SKM-1 treated with dmso at 0.1 percent for 144 hours (cell line): Measurements from ENCODE around the gene NUDT14.

ENCODE experiments used
- DNase-seq: peaks from one replicate; lab custom pipeline; 2025; ENCODE audit not compliant: unreplicated experiment; lab: John Stamatoyannopoulos, UW

NUDT14 gene

GRCh38 chr14:105177082-105177481 is 4.0 kb downstream of the NUDT14 start:
- no peak for DNase-seq

- no peak for DNase-seq
Observed at GRCh38 chr14:105176513-105176912, 4.6 kb downstream of the NUDT14 start.

DNA sequence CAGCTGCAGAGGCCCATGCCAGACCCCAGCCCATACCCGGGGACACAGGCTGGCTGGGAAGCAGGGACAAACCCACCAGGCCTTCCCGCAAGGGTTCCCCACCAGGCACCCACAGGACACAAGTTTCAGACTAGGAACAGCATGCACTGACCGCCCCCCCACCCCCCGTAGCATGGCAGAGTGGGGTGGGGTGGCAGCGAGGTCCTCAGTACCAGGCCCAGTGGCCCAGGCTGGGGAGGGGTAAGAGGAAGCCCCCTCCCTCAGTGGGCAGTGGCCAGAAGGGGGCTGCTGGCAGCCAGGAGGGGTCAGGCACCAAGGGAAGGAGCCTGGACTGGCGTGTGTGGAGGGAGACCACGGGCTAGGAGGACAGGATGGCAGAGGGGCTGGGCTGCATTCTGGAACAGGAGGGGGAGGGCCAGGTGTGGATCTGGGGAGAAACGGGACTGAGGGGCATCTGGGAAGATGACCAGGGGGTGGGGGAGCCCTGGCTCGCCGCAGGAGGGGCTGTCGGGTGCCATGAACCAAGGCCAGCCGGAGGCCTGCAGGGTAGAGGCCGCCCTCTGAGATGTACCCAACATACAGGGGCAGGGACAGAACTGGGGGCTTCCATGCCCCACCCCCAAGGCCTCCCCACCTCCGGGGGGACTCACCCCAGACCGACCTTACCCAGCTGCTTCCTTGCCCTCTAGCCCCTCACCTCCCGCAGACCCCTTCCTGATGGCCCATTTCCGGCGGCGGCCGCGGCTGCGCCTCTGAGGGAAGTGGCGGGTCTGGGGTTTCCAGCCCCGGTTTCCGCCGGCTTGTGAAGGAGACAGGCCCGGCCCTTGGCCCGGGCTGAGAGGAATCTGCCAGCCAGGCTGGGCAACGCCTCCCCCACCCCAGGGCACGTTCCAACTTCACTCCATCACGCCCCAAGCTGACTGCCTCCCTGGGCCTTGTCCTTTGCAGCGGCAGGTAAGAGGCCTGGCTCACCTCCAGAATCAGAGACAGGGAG is 6.9 kb downstream of the NUDT14 start:
- no peak for DNase-seq

- no peak for DNase-seq
Observed at GRCh38 chr14:105173145-105173544, 8.0 kb downstream of the NUDT14 start.

- DNase-seq = no peak
Observed at GRCh38 chr14:105172476-105172875, 8.6 kb downstream of the NUDT14 start.

GRCh38 chr14:105171004-105171673 is 10.0 kb downstream of the NUDT14 start:
- DNase-seq = no peak

DNA sequence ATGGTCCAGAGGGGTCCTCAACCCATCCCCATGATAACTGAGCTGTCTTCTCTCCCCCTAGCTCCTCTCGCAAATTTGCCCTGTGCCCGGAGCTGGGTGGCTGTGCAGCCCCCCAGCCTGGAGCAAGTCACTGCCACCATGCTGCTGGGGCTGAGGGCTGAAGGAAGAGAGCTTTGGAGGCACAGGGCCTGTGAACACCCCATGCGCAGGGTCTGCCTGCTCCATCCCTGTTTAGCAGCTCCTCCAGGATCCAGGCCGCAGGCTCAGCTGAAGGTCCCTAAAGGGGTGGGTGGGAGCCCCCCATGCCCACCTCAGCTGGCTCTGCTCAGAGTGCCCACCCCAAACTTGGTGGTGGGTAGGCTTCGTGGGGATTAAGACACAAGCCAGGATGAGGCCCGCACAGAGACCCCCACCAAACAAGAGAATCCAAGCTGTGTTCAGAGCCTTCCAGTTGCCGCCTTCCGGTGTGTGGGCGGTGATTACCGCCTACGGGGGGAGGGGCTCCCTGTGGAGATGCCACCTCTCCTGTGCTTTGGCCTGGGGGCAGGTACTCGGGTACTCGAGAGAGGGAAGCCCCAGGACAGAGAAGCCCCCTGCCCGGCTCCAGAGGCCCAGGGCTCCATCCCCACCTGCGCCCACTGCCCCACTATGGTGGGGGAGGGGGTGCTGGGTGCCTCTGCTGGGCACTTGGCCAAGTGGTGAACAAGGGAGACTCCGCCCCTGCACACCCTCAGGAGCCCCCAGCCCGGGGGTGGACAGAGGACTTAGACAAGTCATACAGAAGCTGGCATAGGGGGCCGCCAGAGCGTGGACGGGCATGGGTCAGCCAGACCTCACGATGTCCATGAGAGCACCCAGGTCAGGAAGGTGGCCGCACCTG is 11.1 kb downstream of the NUDT14 start:
- no peak for DNase-seq

DNA sequence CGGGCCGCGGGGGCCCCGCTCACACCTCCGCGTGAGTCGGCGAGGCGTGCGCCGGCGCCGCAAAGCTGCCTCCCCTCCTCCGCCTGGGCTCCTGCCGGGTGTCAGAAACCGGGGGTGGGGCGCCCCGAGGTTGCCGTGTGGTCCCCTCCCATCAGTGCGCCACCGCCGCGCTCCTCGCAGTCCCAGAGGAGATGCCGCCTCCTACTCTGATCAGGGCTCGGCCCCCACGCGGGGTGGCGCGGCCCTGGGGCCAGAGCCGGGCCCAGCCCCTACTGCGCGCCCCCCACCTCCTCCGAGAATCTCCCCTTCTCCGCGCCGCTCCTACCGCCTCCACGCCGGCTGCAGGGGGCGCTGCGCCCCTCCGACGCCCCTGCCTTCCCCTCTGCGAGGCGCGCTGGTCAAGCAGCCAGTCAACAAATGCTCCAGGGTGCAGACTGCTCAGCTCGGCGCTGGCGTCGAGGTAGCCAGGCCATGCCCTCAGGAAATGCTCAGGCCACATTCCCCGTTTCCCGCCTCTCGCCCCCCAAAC is 12.1 kb downstream of the NUDT14 start:
- peak; percentile 26 for DNase-seq

DNA sequence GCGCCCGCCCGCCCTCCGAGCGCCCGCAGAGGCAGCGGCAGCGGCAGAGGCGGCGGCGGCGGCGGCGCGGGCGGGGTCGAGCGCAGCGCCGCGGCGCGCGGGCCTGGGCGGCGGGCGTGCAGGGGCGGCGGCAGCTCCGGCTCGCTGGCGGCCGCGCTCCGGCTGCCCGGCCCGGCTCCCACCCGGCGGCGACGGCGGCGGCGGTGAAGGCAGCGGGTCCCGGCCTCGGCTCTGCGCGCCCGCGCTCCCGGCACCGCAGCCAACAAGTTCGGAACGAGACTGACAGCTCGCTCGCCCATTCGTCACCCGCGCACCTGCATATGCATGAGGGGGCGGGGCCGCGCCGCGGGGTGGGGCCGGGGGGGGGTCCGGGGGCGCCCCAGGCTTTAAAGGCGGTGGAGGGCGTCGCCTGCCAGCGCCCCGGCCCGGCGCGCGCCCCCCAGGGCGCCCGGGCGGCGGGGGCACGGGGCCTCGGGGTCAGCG is 12.6 kb downstream of the NUDT14 start, which contains the start of gene JAG2:
TSS of gene JAG2 (minus strand) at position 281 of the 483 bp plus-strand sequence. CDS start 356 bp downstream, outside the sequence.
- DNase-seq = no peak

DNA sequence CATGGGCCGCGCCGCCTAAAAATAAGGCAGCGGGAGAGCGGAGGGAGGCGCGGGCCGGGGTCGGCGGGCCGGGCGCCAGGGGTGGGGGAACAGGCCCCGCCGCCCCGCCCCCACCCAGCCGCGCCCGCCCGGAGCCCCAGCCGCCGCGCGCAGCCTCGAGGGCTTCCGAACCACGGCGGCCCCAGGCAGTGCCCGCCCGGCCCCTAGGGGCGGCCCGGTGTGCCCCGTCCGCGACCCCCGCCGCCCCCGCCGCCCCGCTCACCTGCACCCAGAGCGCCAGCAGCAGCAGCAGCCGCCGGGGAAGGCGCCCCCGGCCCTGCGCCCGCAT is 13.1 kb downstream of the NUDT14 start:
- no peak for DNase-seq

- no peak for DNase-seq
Observed at GRCh38 chr14:105167303-105168092, 13.6 kb downstream of the NUDT14 start.

DNA sequence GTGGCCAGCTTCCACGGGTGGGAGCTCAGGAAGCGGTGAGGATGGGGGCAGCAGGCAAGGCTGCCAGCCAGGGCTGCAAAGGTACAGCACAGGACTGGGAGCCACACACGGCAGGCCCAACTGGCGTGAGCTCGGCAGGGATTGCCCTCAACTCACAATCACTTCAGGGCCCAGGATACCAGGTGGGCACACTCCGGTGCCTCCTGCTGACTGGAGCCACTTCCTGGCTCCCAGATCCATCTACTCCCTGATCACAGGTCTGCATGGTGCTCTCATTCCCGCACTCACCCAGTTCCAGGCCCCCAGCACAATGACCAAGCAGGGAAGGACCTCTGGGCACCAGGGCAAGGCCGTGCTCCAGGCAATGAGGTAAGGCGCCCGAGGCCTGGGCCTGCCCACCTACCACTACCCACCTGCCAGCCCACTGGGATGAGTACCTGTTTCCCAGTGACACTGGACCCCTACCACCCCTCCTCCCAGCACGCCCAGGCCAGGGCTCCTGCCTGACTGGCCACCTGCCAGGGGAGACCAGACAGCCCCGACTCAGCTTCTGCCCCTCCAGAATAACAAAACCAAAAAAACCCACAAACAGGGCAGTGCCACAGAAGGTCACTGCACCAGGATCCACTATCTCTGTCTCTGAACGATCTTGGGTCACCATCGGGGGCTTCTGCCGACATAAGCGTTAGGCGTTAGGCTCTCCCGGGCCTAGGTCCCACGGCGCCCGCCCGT is 14.4 kb downstream of the NUDT14 start:
- DNase-seq = no peak

GRCh38 chr14:105165761-105166485 is 15.2 kb downstream of the NUDT14 start:
- no peak for DNase-seq

DNA sequence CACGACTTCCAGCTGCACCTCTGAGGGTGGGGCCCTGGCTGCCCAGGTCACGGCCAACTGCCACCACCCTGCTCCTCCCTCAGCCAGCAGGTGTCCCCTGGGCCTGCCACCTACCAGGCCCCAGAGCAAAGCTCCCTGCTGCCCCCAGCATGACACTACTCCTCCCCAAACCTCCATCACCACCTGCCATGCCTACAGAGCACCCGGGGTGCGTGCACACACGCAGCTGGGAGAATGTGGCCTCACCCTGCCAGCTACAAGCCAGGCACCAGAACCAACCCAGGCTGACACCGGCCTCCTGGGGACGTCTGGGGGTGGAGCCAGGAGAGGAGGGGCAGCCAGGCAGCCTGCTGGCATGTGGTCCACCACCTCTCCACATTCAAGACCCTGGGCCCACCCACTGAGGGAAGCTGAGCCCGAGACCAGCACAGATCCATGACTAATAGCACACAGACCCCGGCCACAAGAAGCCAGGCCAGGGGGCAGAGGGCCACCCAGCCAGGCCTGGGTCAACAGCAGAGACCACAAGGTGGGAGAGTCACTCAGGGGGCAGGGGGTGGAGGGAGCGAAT is 15.9 kb downstream of the NUDT14 start:
- no peak for DNase-seq

DNA sequence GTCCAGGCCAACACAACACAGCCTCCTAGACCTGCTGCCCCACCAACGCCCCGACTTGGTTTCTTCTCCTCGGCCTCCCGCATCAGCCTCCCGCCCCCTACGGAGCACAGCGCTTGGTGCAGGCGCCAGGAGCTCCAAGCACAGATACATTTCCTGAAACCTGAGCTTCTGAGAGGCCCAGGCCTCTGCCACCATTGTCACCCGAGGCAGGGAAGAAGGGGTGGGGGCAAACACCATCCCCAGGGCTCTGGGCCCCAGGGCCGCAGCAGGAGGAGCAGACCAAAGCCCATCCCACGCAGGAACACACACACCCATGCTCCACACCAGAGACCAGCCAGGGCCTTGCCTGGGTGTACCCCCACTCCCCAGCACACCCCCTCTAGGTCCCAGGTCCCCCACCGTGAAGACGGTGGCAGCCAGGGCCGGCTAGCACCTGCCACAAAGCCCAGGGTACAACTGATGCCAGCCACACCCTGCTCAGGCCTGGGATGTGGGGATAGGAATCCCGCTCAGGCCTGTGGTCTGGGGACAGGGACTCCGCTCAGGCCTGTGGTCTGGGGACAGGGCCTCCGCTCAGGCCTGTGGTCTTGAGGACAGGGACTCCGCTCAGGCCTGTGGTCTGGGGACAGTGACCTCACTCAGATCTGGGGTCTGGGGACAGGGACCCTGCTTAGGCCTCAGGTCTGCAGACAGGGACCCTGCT is 17.9 kb downstream of the NUDT14 start:
- no peak for DNase-seq

- DNase-seq = no peak
Observed at GRCh38 chr14:105162669-105162979, 18.5 kb downstream of the NUDT14 start.

GRCh38 chr14:105161964-105162668 is 19.0 kb downstream of the NUDT14 start:
- DNase-seq = no peak
